ENCODE results near the gene EMC10.
"Not testable (repeated sequence)": the region's sequence is repeated elsewhere in the genome, so short reads cannot be mapped to it uniquely, and the experiment has no call there.

EMC10 gene

GRCh38 chr19:50467566-50467965 is 8.7 kb upstream of the EMC10 start:
- no peak for DNase-seq (ENCODE audit: low read depth)
- H3K4me3 ChIP-seq (ENCODE audit: low read depth, low read length): no peak overlapping the region
- no peak for TF ChIP-seq CTCF (IDR thresholded peaks at IDR 0.05; ENCODE audit: low read depth, low read length, missing control alignments)

- TF ChIP-seq CTCF (IDR thresholded peaks at IDR 0.05; ENCODE audit: low read depth, low read length, missing control alignments): no peak
- DNase-seq (ENCODE audit: low read depth): no peak
- H3K4me3 ChIP-seq (ENCODE audit: low read depth, low read length): no peak overlapping the region
Measured at GRCh38 chr19:50468818-50469217, 7.5 kb upstream of the EMC10 start.

GRCh38 chr19:50473336-50473735 is 3.0 kb upstream of the EMC10 start:
- DNase-seq (ENCODE audit: low read depth); H3K4me3 ChIP-seq (ENCODE audit: low read depth, low read length): not testable (repeated sequence)

- no peak for TF ChIP-seq CTCF (IDR thresholded peaks at IDR 0.05; ENCODE audit: low read depth, low read length, missing control alignments)
- DNase-seq (ENCODE audit: low read depth): no peak
- H3K4me3 ChIP-seq (ENCODE audit: low read depth, low read length): no peak overlapping the region
Measured at GRCh38 chr19:50475101-50475568, 1.2 kb upstream of the EMC10 start.

- DNase-seq (ENCODE audit: low read depth): no peak
- no peak for TF ChIP-seq CTCF (IDR thresholded peaks at IDR 0.05; ENCODE audit: low read depth, low read length, missing control alignments)
- no peak overlapping the region for H3K4me3 ChIP-seq (ENCODE audit: low read depth, low read length)
Measured at GRCh38 chr19:50475736-50476223, 527 bp upstream of the EMC10 start.

- no peak for DNase-seq (ENCODE audit: low read depth)
- H3K4me3 ChIP-seq (ENCODE audit: low read depth, low read length): peak overlapping the region; percentile 77
- no peak for TF ChIP-seq CTCF (IDR thresholded peaks at IDR 0.05; ENCODE audit: low read depth, low read length, missing control alignments)
Measured at GRCh38 chr19:50476907-50477238, 566 bp downstream of the EMC10 start.

GRCh38 chr19:50477751-50478515 is 1.6 kb downstream of the EMC10 start:
- H3K4me3 ChIP-seq (ENCODE audit: low read depth, low read length): peak overlapping the region; percentile 77
- no peak for DNase-seq (ENCODE audit: low read depth)
- no peak for TF ChIP-seq CTCF (IDR thresholded peaks at IDR 0.05; ENCODE audit: low read depth, low read length, missing control alignments)
